Measurements from ENCODE around the gene SS18L1.
"Not testable (repeated sequence)": the region's sequence is repeated elsewhere in the genome, so short reads cannot be mapped to it uniquely, and the experiment has no call there.

SS18L1 gene

DNA sequence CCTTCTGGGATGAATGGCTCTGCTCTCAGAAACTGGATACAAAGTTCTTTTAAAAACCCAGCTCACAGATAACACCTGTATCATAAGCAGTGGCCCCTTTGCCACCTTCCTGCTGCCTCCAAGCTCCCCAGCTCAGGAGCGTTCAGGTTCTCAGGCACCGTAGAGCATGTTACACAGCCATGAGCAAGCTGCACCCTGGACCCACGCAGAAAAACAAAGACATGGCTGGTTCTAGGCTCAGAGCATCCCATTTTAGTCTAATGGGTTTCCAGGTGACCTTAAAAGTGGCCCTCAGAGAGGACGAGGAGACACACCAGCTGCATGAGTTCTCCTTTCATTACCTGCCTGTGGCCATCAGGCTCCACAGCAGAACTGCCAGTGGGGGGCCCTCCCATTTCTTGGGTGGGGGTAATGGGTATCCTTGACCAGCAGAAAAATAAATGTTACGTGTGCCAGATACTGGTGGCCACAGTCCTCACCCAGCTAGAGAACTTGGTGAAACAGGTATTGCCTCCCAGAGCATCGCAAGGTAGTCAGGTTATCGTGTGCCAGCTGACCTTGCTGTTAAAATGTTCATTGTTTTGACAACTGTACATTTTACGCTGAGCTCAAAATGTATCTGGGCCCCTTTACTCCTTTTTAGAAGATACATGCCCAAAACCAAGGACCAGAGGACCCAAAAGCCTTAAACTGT is 7.8 kb upstream of the SS18L1 start:
- Histone ChIP-seq H3K27ac (no peak overlapping the region), H3K4me3 (no peak overlapping the region)

- no peak overlapping the region for H3K27ac ChIP-seq
- no peak overlapping the region for H3K4me3 ChIP-seq
These were observed 7.1 kb upstream of the SS18L1 start for GRCh38 chr20:62136283-62137091.

DNA sequence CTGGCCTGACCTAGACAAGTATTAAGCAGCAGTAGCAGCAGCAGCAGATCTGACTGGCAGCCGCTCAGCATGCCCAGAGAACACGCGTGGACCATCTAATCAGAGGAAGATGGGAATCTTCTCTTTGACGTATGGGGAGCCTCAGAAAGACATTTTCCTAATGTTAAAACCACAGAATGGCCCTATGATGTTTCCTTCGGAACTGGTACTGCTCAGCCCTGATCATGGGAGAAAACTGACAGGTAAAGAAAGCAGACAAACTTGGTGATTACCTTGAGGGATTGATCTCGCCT is 6.5 kb upstream of the SS18L1 start:
- H3K27ac ChIP-seq = no peak overlapping the region

DNA sequence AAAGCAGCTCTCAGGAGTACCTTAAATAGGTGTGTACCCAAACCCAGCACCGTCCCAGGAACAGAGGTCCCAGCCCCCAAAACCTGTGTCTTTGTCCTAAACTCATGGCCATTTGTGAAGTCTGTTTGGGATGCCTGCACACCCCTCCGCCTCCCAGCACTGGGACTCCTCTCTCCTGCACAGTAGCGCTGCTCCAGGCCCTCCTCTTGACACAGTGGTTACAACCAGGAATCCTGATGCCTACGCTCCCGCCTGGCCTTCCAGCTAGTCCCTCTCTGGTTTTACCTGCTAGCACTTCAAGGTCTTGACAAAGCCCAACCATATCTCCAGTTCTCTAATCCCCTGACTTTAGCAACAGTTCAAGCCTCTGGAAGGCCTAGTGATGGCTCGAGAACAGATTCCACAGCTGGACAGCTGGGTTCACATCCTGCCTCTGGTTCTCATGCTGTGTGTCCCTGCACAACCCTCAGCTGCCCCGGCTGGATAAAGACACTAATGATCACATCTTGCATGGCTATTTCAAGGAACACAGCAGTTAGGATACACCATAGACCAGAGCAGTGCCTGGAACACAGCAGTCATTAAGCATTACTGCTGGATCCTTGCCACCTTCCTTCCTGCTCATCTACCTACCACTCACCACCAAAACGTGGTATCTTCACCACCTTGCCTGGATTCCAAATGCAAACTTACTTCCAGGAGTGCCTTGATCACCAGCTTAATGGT is 5.9 kb upstream of the SS18L1 start:
- Histone ChIP-seq H3K27ac (no peak overlapping the region), H3K4me3 (no peak overlapping the region)

More for the DNA sequence above, 6.5 kb upstream of the SS18L1 start:
- no peak overlapping the region for H3K4me3 ChIP-seq

- Histone ChIP-seq H3K27ac (no peak overlapping the region), H3K4me3 (no peak overlapping the region)
These were observed 5.4 kb upstream of the SS18L1 start for GRCh38 chr20:62138204-62138543.

GRCh38 chr20:62138912-62139311 is 4.7 kb upstream of the SS18L1 start:
- Histone ChIP-seq H3K27ac (no peak overlapping the region), H3K4me3 (no peak overlapping the region)

GRCh38 chr20:62139636-62140035 is 3.9 kb upstream of the SS18L1 start:
- H3K4me3 ChIP-seq = no peak overlapping the region
- no peak overlapping the region for H3K27ac ChIP-seq

GRCh38 chr20:62141043-62141396 is 2.5 kb upstream of the SS18L1 start:
- H3K27ac ChIP-seq = peak overlapping the region in 16 of 21 experiments; percentile 4 to 100 (median 92)
- H3K4me3 ChIP-seq = peak overlapping the region in 1 of 7 experiments; percentile 93

- Histone ChIP-seq H3K4me3 (peak overlapping the region; percentile 62 to 97 (median 91)), H3K27ac (peak overlapping the region in 20 of 21 experiments; percentile 88 to 100 (median 94))
These were observed 1.9 kb upstream of the SS18L1 start for GRCh38 chr20:62141397-62142251.

GRCh38 chr20:62142252-62143080 is 1.1 kb upstream of the SS18L1 start:
- H3K4me3 ChIP-seq = peak overlapping the region; percentile 62 to 97 (median 91)
- peak overlapping the region; percentile 88 to 100 (median 95) for H3K27ac ChIP-seq

DNA sequence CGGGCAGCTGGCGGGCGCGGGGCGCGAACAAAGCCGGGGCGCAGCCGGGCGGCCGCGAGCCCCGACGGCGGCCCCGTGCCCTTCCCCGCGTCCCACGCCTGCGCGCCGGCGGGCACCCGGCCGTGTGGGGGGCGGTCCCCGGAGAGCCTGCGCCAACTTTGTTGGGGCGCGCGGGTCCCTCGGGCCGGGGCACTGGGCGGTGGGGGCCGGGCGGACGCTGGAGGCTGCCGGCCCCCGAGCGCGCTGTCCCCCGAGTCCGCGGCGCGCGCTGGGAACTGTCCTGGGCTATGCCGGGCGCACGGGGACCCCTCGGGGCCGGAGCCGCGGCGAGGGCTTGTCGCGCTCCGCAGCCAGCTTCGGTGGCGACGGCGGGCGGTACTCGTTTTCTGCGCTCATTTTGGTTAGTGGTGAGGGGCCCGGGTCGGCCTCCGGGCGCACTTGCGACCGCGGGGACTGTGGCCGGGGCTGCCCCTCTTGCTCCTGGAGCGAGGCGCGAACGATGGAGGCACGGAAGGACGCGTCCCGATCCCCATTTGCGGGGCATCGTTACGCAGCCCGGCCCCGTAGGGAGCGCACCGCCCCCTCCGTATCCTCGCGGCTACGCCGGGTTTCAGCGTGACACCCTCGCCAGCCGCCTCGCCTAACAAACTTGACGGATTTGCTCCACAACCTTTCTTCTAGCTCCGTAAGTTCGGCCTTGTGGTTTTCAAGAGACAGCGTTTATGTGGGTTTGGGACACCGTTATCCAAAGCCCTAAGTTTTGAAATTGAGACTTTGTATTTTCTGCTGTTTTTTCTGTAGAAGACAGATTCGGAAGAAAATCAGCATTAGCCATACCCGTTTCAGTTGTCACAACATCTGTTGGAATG is 622 bp downstream of the SS18L1 start:
- Histone ChIP-seq H3K4me3 (peak overlapping the region; percentile 62 to 97 (median 91)), H3K27ac (peak overlapping the region in 19 of 21 experiments; percentile 20 to 100 (median 92))

GRCh38 chr20:62145688-62146018 is 2.1 kb downstream of the SS18L1 start:
- Histone ChIP-seq H3K4me3 (no peak overlapping the region), H3K27ac (no peak overlapping the region)

- H3K27ac ChIP-seq = no peak overlapping the region
These were observed 2.6 kb downstream of the SS18L1 start for GRCh38 chr20:62146019-62146755.

GRCh38 chr20:62147125-62147524 is 3.6 kb downstream of the SS18L1 start:
- no peak overlapping the region for H3K27ac ChIP-seq
- no peak overlapping the region for H3K4me3 ChIP-seq

More at GRCh38 chr20:62146019-62146755, 2.6 kb downstream of the SS18L1 start:
- no peak overlapping the region for H3K4me3 ChIP-seq

- H3K4me3 ChIP-seq = no peak overlapping the region
- H3K27ac ChIP-seq = no peak overlapping the region
These were observed 4.0 kb downstream of the SS18L1 start for GRCh38 chr20:62147528-62147927.

DNA sequence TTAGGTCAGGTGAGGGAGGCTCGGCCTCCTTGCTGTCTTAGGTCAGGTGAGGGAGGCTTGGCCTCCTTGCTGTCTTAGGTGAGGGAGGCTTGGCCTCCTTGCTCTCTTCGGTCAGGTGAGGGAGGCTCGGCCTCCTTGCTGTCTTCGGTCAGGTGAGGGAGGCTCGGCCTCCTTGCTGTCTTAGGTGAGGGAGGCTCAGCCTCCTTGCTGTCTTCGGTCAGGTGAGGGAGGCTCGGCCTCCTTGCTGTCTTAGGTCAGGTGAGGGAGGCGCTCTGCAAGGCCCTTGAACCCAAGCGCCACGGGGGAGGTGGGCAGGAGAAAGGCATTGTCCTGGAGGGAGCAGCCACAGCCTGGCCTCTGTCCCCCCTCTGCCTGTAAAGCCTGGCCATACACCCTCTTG is 4.8 kb downstream of the SS18L1 start:
- not testable (repeated sequence) for H3K4me3 ChIP-seq, H3K27ac ChIP-seq

DNA sequence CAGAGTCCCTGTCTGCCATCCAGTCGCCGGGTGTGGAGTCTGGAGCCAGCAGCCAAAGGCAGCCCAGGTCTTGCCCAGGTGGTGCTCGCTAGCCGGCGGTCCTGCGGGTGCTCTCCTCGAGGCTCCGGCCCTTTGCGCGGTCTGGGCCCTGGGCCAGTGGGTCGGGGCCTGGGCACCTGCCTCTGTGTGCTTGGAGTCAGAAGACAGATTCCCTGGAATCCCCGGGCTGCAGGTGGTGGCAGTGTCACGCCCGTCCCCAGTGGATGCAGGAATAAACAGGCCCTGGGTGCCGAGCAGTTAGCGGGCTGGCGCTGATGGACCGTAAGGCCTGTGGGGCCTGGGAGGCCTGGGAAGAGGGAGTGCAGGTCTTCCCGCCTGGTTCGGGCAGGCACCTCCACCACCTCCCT is 5.3 kb downstream of the SS18L1 start:
- no peak overlapping the region for H3K4me3 ChIP-seq
- H3K27ac ChIP-seq = peak overlapping the region in 2 of 21 experiments; percentile 5 to 36

Measured in skin epidermis (tissue), 12 donors.